ENCODE measurements around the gene GREB1L.

Gene GREB1L

DNA sequence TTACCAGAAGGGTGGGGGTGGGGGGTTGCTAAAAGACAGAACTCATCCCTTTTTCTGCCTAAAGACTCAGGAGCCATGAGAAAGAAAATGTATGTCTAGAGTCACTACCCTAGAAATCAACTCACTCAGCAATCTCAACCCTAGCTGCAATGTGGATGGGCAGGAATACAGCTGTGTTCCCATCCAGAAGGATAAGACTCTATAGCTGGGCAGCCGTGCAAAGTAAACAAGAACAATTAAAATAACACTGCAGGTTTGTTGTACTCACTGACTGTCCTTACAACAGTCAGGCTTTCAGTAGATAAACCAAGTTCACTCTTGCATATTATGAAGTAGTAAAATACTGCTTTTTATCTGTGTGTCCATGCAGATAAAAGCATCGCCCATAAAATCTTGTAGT is 284.4 kb downstream of the GREB1L start:
- TF ChIP-seq, protein P1, sequence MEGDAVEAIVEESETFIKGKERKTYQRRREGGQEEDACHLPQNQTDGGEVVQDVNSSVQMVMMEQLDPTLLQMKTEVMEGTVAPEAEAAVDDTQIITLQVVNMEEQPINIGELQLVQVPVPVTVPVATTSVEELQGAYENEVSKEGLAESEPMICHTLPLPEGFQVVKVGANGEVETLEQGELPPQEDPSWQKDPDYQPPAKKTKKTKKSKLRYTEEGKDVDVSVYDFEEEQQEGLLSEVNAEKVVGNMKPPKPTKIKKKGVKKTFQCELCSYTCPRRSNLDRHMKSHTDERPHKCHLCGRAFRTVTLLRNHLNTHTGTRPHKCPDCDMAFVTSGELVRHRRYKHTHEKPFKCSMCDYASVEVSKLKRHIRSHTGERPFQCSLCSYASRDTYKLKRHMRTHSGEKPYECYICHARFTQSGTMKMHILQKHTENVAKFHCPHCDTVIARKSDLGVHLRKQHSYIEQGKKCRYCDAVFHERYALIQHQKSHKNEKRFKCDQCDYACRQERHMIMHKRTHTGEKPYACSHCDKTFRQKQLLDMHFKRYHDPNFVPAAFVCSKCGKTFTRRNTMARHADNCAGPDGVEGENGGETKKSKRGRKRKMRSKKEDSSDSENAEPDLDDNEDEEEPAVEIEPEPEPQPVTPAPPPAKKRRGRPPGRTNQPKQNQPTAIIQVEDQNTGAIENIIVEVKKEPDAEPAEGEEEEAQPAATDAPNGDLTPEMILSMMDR (conservative IDR thresholded peaks at IDR 0.05), result no peak
- H3K27ac ChIP-seq, result no peak overlapping the region

DNA sequence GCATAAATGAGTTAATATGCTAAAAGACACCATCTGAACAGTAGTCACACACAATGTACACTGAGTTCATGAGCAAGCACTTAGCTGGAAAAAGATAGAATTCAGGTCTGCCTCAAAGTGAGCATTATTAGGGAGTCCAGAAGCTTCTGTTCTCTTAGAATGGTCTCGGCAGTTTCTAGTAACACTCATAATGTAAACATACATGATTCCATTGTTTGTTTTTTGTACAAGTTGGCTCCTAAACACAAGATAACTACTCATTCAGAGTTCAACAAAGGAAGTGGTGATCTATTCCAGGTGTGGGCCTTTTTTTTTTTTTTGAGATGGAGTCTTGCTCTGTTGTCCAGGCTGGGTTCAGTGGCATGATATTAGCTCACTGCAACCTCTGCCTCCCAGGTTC is 292.3 kb downstream of the GREB1L start:
- TF ChIP-seq, protein P1 (conservative IDR thresholded peaks at IDR 0.05), result no peak
- no peak overlapping the region for H3K27ac ChIP-seq

DNA sequence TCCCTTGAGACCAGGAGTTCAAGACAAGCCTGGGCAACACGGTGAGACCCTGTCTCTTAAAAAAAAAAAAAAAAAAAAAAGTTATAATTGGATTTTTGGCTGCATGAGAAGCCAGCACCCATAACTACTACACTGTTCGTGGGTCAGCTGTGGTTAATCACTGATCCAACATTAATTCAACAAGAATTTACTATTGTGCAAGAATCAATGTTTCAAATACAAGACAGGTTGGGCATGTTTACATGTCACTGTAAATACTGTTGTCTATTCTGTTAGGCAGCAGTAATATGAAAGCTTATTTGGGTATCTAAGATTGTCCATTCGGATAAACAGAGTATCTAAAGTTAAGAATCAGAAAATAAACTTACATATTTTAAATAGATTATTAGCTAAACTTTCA is 296.2 kb downstream of the GREB1L start:
- TF ChIP-seq, protein P1 (conservative IDR thresholded peaks at IDR 0.05), result no peak
- H3K27ac ChIP-seq, result no peak overlapping the region

DNA sequence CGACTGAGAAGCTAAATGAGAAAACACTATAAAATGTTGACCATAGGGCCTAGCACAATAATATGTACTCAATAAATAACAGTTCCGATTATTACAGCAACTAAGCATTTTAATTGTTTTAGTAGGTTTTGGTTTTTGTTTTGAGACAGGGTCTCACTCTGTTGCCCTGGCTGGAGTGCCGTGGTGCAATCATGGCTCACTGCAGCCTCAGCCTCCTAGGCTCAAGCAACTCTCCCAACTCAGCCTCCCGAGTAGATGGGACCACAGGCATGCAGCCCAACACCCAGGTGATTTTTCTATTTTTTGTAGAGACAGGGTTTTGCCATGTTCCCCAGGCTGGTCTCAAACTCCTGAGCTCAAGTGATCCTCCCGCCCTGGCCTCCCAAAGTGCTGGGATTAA is 304.4 kb downstream of the GREB1L start:
- no peak overlapping the region for H3K27ac ChIP-seq
- TF ChIP-seq, protein P1 (conservative IDR thresholded peaks at IDR 0.05), result no peak

DNA sequence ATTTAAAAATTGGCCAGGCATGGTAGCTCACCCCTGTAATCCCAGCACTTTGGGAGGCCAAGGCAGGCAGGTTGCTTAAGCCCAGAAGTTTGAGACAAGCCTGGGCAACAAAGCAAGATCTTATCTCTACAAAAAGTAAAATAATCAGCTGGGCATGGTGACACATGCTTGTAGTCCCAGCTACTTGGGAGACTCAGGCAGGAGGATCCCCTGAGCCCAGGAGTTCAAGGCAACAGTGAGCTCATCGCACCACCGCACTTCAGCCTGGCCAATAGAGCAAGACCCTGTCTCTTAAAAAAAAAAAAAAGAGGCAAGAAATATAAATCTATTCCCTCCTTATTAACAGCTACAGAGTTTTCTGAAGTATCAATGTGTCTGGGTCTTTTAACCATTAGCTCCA is 306.6 kb downstream of the GREB1L start:
- TF ChIP-seq, protein P1 (conservative IDR thresholded peaks at IDR 0.05), result no peak
- no peak overlapping the region for H3K27ac ChIP-seq

DNA sequence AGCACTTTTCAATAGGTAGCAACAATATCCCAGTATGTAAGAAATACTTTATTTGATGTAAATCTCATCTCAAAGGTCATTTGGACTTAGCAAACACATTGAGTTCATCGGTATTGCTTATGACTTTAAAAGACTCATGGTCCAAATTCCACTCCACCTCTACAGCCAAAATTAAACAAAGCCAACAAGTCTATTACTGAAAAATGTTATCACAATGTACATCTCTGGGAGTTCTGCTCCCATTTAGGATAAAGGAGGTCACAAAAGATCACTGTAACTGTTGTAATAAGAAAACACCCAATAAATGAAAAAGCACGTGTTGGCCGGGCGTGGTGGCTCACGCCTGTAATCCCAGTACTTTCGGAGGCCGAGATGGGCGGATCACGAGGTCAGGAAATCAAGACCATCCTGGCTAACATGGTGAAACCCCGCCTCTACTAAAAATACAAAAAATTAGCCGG is 308.5 kb downstream of the GREB1L start:
- no peak overlapping the region for H3K27ac ChIP-seq
- TF ChIP-seq, protein P1 (conservative IDR thresholded peaks at IDR 0.05), result no peak

DNA sequence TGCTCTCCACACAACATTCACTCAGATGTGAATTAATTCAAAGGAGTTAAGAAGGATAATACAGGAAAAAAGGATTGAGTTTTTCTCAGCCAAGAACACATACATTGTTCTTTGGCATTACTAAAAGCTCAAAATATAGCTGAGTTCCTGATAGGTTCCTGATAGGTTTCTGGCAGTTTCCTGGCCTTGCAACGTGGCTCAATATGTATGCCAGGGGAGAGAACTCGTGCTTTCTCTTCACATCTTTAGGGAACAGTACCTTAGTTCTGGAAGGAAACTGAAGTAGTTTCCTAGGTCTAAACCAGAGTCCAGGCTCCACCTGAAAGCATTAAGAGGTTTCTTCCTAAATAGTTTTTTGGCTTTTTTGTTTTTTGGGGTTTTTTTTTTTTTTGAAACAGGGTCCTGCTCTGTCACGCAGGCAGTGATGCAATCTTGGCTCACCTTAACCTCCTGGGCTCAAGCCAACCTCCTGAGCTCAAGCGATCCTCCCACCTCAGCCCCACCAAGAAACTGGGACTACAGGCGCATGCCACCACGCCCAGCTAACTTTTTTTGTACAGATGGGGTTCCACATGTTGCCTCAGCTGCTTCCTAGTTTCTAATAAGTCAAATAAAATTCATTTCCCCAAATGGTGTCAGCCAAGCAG is 315.7 kb downstream of the GREB1L start:
- TF ChIP-seq, protein P1 (conservative IDR thresholded peaks at IDR 0.05), result no peak
- no peak overlapping the region for H3K27ac ChIP-seq

All from VCaP (cell line).